ENCODE measurements around the gene ZNF292.
"Not testable (repeated sequence)": the region's sequence is repeated elsewhere in the genome, so short reads cannot be mapped to it uniquely, and the experiment has no call there.

The ZNF292 gene

GRCh38 chr6:87151471-87151780 is 3.9 kb upstream of the ZNF292 start:
- TF ChIP-seq CTCF (IDR thresholded peaks at IDR 0.05; ENCODE audit: low read depth, low read length): no peak
- H3K4me3 ChIP-seq (ENCODE audit: low read depth, low read length): peak overlapping the region; percentile 49

DNA sequence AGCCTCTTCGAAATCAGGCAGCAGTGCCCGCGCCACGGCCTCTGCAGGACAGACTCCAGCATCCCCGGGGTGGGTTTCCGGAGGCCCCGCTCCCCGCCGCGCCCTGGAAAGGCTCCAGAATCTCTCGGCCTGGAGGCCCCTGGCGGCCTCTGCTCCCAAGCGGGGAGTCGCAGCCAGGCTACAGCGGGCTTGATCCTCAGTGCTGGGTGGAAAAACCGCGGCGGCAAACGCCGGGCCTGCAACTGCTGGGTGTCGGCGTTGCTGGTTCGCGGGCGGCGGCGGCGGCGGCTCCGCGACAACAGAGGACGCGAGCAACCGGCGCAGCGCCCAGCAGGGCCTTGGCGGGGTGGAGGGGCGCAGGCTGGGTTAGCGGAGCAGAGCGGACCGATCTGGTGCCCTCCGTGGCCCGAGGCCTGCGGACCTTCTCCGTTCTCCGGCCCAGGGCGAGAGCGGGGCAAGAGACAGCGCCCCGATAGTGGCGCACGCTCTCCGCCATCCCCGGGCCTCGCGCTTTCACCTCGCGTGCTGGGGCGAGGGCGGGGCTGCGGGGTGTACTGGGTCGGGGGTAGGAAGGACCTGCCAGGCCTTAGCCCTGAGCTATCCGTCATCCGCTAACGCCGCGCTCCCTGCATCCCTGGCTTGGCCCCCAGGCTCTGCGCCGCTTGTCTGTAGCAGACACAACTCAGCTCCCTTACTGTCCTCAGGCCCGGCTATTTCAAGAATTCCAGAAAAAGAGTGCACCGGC is 3.4 kb upstream of the ZNF292 start:
- peak overlapping the region; percentile 49 for H3K4me3 ChIP-seq (ENCODE audit: low read depth, low read length)
- no peak for TF ChIP-seq CTCF (IDR thresholded peaks at IDR 0.05; ENCODE audit: low read depth, low read length)

GRCh38 chr6:87152526-87152955 is 2.8 kb upstream of the ZNF292 start:
- no peak for TF ChIP-seq CTCF (IDR thresholded peaks at IDR 0.05; ENCODE audit: low read depth, low read length)
- peak overlapping the region; percentile 49 for H3K4me3 ChIP-seq (ENCODE audit: low read depth, low read length)

DNA sequence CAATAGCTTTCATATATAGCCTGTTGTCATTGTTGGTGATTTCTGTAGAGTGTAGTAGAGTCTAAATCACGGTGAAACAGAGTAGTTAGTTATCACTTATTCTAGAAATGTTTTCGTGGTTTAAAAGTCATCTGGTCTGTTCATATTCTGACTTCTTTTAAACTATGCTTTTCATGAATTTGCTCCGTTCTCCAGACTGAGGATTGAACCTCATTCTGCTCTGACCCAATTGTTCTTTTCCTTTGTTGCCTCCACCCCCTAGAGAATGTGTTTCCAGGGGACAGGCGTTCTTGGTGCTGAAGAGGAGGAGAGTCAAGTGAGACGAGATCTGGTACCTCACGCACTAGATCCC is 748 bp upstream of the ZNF292 start:
- H3K4me3 ChIP-seq (ENCODE audit: low read depth, low read length): peak overlapping the region; percentile 86
- TF ChIP-seq CTCF (IDR thresholded peaks at IDR 0.05; ENCODE audit: low read depth, low read length): no peak

DNA sequence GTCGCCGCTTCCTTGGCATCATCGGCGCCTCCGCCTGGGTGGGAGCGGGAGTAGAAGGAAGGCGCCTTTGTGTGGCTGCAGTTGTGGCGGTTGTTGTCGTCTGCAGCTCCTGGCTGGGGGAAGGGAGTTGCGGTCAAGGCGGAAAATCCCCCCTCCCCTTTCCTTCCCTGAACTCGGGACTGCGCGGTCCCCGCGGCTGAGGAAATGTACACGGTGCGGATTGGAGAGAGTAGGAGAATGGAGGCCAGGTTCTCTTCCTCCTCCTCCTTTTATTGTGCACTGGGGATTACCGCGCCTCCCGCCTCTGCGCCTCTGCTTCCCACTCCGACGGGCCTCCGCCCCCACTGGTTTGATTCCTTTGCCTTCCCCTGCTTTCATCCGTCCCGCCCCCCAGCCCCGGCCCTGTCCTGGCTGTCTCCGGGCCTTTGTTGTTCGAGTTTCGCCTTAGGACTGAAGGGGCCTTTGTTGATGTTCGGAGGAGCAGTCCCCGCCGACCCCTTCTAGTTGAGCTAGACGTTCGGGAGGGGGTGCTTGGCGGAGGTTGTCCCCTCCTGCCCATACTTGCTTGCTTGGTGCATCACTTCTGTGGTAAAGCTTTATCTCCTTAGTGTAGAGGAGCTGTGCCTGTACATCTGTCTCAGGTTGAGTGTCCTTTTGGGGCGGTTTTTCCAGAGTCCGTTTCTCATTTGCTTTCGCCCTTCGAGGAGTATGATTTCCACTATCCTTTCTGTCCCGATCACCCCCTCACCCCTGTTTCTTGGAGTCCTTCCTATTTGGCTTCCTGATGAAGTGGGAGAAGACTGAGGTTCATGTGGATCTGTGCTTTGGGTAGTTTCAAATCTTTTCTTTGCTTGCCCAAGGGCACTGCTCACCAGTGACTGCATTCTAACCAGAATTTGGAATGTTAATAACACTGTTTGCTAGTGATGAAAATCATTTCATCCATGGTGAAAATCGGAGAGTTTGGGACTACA is 764 bp downstream of the ZNF292 start:
- peak overlapping the region; percentile 86 for H3K4me3 ChIP-seq (ENCODE audit: low read depth, low read length)
- no peak for TF ChIP-seq CTCF (IDR thresholded peaks at IDR 0.05; ENCODE audit: low read depth, low read length)

DNA sequence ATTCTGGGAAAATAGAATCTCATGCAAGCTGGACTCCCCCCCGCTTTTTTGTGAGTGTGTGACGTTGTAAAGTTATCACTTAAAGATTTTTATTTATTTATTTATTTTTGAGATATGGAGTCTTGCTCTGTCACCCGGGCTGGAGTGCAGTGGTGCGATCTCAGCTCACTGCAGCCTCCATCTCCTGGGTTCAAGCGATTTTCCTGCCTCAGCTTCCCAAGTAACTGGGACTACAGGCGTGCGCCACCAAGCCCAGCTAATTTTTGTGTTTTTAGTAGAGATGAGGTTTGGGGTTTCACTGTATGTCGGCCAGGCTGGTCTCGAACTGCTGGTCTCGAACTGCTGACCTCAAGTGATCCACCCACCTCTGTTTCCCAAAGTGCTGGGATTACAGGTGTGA is 2.2 kb downstream of the ZNF292 start:
- not testable (repeated sequence) for H3K4me3 ChIP-seq (ENCODE audit: low read depth, low read length)

DNA sequence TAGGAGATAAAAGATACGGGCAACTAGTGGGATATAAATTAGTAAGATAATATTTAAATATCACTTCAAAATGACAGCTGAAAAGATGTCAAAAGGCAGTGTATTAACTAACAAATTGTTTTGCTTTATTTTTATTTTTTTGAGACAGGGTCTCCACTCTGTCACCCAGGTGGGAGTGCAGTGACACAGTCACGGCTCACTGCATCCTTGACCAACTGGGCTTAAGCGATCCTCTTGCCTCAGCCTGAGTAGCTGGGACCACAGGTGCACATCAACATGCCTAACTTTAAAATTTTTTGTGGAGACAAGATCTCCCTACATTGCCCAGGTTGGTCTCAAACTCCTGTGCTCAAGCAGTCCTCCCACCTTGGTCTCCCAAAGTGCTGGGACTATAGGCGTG is 5.9 kb downstream of the ZNF292 start:
- no peak overlapping the region for H3K4me3 ChIP-seq (ENCODE audit: low read depth, low read length)
- TF ChIP-seq CTCF (IDR thresholded peaks at IDR 0.05; ENCODE audit: low read depth, low read length): no peak
